NOMO-1 treated with DMSO at 0.1 percent for 48 hours (cell line): ENCODE results near the gene MRNIP.

Experiments used
- DNase-seq: peaks from one replicate; lab custom pipeline; 2025; ENCODE audit not compliant: unreplicated experiment; lab: John Stamatoyannopoulos, UW

MRNIP gene

DNA sequence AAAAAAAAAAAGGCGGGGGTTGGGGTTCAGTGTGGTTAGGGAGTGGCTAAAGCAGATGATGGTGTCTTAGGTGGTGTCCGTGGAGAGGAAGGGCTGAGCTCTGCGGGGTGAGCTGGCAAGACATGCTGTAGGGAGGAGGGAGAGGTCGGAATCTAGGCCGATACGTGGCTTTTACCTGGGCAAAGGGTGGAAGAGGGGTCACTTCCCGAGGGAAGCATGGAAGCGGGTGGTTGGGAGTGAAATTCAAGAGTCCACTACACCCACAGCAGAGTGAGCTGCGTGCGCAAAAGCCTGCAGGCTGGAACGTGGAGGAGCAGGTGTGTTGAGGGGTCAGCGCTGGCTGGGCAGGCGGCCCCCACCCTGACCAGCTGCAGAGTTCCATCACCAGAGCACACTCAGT lies 31.3 kb upstream of the MRNIP start:
- DNase-seq, result no peak

DNA sequence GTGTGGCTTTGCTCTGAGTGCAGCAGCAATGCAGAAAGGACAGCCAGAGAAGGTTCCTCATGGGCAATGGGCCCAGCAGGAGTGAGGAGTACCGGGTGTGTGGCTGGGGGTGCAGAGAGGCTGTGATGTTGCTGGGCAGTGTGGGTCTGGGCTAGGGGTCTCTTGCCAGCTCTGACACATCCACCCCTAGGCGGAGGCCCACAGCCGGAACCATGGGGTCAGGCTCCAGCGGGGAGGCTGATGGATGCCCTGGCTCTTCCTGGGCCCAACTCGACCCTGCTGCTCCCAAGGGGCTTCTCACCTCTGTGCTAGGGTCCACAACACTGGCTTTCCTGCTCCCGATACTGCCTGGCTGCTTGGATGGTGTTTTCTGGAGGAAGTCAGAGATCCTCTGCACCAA lies 29.2 kb upstream of the MRNIP start:
- no peak for DNase-seq

DNA sequence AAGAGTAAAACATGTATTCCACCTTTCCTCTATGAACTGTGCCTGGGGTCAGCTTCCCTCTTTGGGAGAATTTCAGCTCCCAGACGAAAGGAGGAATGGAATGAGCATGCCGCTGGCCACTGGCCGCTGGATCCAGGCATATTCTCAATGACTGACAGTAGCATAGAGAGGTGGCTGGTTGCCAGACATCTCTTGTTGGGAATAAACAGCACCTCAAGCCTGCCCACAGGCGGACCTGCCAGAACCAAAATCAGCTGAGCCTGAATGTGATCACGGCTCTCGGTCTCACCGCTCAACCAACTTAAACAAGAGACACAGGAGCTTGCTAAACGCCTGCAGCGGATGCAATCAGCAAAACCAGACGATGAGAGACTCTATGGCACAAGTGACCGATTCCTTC lies 28.5 kb upstream of the MRNIP start:
- DNase-seq, result no peak

DNA sequence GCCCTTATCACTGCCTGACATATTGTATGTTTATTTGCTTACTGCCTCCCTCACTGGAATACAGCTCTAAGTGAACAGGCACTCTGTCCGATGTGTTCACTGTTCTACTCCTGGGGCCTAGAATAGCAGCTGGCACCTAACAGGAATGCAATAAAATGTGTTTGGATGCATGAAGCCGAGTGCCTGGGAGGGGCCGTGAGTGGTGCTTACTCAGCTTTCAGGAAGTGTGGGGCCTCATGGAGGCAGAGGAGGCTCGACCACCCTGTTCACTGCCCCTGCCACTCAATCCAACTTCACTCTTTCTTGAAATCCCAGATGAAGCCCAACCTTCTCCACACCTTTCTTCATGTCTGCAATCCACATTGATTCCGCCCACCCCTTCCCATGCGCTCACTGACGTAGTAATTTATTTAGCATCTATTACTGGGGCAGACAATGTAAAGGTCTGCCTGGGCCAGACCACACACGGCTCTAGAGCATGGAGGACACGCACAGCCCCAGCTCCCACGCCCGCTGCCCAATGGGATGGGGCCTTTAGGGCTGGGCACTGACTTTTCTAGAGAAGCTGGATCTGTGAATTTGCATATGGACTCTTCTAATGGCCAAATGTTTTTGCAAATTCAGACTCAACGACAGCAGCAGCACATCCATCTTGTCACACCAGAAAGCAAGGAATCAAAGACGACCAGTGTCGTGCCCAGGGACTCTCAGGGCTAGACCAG lies 27.7 kb upstream of the MRNIP start:
- DNase-seq, result no peak

DNA sequence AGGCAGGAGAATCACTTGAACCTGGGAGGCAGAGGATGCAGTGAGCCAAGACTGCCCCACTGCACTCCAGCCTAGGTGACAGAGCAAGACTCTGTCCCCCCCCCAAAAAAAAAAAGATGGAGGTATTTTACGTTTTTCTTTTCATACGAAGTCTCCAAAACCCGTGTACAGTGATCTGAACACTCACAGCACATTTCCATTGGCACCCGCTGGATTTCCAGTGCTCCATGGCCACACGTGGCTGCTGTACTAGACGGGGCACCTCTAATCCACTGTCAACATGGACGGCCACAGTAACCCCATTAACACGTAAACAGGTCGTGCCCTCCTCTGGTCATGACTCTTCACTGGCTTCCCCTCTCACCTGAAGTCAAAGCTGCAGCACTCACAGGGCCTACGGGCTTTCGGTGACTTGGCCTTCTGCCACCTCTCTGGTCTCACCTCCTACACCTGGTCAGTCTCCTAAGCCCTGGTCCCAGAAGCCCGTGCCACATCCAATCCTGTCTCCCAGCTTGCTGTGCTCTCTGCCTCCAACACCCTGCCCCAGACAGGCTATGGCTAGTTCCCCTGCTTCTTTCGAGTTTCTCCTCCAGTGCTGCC lies 27.0 kb upstream of the MRNIP start:
- DNase-seq, result no peak

DNA sequence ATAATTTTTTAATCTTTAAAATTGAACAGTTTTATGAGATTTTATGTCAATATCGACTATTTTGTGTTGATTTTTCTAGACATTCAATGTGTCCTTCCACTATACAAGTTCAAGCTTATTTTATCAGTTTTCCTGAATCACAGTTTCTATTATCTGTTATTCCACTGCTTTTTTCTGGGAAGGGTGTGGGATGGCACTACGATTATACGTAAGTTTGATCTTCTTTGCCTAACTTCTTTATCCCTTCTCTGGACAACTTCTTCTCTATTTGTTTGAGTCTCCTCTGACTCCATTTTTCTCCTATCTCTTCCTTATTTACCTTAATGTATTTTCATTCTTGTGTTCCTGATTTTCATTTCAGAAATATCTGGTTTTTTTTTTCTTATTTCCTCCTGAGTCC lies 24.5 kb upstream of the MRNIP start:
- no peak for DNase-seq

DNA sequence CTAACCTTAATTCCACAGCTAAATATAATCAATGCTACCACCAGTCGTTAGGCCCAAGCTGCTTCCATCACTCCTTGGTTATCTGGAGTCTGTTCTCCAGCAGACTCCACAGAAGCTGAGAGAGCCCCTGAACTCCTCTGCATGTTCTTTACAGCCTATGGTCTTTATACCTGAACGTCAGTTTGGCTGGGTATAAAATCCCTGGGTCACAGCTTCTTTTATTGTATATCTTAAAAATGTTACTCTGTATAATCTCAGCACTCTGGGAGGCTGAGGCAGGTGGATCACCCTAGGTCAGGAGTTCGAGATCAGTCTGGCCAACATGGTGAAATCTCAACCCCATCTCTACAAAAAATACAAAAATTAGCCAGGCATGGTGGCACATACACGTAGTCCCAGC lies 23.7 kb upstream of the MRNIP start:
- DNase-seq, result no peak

DNA sequence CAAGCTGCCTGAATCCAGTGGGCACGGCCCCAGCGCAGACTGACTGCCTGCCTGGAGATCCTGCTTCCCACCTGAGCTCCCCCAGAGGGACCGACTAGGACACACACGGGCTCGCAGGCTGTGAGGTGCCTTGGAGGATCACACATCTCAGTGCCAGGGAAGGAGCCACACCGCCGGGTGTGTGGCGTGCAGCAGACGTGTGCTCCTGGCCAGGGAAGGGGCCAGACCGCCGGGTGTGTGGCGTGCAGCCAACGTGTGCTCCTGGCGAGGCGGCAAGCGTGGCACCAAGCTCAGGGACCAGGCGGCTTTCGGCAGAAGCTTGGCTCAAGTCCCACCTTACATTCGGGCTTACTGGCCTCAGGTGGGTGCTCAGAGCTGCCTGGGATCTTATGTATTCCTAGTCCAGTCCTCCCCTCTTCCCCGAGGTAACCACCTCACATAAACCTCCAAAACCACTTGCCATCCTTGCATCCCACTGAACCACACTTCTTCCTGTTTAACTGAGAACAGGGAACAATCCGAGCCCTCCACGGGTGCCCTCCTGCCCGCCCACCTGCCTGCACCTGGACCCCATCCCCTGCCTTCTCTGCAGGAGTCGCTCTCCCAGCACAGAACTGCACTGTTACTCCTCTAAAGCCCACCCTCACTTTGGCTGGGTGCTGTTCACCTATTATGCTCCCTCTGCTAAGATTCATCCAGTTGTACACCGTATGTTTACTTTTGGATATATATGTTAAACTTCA lies 22.4 kb upstream of the MRNIP start:
- DNase-seq, result no peak

DNA sequence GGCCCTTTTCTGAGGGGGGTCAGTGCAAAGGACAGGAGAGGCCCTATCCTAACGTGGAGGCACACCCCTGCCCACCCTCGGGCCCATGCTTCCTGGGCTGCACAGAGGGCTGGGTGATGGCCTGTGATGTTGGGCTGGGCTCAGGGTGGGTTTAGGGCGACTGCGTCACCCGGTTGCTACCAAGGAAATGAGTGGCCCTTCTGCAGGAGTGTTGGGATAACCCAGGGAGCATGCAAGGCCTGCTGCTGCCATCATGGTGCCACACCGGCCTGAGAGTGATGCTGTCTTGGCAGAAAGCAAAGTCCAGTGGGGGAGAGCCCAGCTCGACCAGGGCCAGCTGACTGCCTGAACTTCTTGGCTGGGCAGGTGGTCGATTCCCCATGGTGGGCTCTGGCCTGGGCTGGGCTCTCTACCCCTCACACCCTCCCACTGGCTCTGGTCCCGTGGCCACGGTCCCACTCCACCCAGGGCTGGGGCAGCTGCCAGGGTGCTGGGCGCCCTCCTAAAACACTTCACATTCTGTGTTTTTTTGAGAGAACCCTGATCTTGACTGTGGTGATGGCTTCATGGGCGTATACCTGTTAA lies 21.5 kb upstream of the MRNIP start:
- no peak for DNase-seq

DNA sequence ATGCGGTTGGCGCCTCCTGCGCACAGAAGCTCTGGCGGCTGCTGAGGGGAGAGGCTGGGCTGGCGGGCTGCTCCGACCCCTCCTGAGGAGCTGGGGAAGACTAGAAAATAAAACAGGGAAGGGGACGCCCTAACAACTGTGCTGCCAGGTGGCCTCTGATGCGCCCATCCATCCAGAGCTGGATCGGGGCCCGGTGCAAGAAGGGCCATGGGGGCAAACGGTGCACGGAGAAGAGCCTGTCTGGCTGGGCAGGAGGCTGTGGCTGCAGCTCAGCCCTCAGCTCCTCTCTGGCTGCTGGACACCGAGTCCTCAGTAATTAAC lies 21.0 kb upstream of the MRNIP start:
- DNase-seq, result no peak

DNA sequence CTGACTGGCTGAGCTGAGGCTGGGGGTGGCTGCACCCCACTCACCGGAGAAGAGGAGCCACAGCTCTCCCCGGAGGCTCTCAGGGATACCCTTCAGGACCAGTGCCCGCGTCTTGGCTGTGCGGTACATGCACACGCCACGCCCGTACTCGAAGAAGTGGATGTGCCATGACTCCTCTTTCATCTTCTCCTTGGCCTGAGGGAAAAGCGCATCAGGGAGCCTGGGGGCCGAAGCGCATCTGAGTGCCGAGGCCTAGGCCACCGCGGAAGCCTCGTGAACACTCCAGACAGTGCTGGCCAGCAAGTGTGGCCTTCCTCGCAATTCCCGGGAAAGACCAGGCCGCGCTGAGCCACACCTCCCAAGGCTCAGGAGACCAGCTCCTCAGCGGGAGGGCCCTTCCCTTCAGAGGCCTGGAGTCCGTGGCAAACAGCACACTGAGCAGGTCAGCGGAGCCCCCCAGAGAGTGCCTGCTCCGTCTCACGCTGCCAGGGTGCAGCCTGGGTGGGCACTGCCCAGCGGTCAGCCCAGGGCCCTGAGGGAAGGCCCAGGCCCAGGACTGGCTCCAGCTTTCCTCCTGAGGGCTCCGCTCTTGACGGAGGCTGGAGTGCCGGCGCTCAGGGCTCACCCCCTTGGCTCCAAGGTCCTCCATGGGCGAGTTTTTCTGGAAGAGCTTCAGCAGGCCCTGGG lies 20.5 kb upstream of the MRNIP start:
- DNase-seq, result no peak

DNA sequence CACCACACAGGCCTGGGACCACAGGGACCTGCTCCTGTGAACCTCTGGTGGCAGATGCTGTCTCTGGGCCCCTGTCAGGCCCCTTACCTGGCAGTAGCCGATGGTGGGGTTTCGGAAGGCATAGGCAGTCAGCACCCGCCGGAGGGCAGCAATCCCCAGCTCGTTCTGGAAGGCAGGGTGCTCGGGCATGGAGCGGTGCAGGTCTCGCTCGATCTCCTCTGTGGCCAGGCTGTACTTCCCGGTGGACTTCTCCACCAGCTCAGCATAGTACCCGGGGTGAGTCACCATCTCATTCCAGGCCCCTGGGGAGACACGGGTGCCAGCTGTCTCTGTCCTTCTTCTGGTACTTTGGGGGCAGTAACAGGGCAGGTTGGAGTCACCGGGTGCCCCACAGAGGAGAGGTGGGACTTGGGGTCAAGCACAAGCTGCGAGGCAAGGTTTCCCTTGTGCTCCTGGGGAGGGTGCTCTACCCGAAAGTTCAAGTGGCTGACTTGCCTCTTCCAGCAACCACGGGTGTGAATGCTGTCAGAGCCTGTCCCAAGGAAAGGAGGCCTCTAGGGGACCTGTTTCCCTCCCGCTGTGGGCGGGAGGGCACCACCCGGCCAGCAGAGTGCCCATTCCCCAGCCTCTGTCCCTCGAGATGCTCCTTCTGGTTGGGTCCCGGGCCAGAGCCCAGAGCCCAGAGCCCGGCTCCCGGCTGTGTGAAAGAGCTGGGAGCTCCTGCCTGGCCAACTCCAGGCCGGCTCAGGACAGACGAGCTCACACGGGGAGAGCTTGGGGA lies 19.8 kb upstream of the MRNIP start:
- DNase-seq, result no peak

DNA sequence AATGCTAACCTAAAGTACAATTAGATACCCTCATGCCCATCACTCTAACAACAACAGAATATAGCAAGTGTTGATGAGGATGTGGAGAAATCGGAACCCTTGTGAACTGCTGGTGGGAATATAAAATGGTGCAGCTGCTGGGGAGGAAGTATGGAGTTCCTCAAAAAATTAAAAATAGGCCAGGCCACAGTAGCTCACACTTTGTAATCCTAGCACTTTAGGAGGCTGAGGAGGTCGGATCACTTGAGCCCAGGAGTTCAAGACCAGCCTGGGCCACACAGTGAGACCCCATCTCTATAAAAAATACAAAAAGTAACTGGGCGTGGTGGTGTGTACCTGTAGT lies 18.0 kb upstream of the MRNIP start:
- no peak for DNase-seq

DNA sequence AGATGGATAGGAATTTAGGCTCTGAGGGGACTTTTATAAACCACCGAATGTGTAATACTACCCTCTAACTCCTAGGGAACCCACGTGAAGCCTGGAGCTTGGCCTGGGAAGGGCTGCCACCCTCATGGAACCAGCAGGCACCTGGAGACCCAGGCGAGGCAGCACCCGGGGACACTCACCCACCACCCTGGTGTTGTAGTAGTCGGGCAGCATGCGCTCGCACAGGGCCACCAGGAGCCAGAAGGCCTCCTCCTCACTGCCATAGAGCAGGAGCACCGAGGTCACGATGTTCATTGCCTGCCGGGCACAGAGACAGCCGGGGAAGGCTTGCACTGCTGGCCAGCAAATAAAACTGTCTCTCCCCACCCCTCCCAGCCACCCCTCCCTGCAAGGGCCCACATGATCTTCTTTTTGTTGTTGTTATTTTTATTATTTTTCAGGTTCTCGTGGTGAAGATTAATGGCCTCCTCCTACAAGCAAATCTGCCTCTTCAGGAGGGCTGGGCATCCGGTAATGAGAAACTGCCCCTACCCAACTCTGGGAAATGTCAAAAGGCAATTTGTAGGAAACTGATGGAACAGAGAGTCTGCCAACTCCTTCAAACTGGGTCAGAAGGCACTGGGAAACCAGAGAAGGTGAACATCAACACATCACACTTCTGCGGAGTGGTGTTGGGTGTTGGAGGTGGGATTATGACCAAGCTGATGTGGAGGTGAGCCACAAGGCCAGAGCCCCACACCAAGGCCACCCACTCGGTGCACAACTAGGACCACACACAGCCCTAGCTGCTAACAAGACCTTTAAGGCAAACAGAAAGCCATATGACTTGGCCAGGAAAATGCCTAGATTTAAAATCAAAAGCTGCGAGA lies 17.4 kb upstream of the MRNIP start:
- no peak for DNase-seq

DNA sequence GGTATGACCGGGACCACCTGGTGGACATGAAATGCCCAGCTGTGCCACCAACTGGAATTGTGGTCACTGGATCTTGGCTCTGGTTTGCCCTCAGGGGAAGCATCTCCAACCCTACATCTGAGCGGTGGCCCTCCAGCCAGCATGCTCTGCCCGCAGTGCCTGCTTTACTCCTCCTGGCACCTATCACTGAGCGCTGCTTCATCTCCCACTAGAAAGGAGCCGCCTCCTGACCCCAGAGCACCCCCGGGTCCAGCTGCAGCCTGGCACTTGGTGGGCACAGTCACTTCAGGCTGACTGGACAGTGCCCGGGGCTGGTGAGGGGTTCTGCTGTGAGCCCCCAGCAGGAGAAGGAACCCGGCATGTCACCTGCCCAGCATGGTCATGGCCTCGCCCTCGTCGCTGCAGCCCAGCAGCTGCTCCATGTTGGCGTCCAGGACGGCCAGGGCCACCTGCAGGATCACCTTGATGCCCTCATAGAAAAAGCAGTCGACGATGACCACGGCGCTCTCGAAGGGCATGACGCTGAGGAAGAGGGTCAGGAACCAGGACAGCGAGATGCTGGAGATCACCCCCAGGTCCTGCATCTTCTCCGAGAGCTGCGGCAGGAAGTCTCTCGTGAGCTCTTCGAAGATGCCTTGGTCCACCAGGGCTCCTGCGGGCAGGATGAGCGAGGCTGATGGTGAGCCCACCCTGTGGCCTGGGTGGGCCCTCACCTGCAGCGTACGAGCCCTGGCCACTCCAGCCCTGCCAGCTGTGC lies 16.1 kb upstream of the MRNIP start:
- DNase-seq, result no peak

DNA sequence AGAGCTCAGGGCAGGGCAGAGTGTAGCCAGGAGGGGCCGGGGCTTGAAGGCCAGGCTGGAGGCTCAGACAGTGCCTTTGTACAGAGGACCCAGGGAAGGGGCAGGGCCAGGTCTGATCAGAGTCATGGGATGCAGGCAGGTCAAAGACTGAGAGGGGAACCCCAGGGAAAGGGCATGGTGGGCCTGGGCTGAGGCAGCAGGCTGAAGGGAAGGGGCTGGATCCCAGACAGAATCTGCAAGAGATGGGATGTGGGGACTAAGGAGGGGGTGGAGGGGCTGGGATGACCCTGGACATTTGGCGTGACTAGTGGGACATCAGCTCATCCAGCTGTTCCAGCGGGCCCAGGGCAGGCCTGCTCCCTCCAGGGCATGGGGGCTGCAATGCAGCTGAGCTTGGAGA lies 15.5 kb upstream of the MRNIP start:
- no peak for DNase-seq

DNA sequence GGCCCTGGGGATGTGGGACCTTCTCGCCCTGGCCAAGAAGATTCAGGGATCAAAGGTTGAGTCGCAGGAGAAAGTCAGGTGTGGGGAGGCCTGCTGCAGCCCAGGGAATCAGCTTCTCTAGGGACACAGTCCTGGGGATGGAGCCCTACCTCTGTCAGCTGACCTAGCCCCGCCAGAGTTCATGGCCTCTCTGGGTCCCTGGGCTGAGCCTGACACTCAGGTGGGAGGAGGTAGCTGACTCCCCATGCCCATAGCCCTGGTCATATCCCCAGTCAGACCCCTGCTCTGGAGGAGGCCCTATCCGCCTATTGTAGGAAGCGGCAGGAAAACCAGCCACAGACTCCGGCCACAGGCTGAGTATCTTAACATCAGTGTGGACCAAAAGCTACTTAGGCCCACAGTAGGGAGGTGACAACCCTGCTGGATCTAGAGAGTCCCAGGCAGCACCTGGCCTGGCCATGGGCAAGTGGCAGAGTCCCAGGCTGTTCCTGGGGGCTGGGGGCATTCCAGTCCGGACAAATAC lies 15.0 kb upstream of the MRNIP start:
- DNase-seq, result no peak

DNA sequence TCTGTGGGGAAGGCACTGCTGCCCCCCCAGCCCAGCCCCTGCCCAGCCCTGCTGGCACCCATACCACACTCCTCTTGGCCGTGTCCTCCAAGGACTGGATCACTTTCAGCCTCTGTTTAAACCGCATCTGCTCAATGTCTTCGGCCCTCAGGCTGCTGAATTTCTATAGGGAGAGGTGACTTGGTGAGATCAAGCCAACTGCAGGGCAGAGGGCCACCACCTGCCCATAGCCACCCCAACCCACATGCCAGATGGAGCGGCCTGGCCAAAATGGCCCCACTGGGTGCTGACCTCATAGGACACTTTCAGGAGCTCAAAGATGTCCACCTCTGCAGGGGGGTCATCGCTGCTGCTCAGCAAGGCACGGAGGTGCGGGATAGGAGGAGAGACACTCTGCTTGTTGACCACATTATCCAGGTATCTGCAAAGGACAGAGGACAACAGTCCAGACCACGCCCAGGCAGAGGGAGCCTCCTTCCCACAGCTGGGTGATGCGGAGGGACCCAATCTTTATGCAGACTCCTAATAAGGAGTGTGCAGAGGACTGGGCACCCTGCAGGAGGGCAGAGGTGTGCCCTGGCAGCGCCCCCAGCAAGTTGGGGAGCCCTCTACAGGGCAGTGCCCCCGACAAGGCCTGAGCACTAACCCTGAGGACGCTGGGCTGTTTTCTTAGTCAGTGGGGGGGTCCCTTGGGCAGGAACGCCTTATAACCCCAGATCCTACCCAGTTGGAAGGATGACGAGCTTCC lies 14.4 kb upstream of the MRNIP start:
- no peak for DNase-seq
